ENCODE results near the gene TMBIM4. TPM values are rescaled to one million over a fixed set of nuclear protein-coding genes. Genes with fewer than 3 reads are reported as not detected.

The TMBIM4 gene
- total RNA-seq, 1 experiment from 2014 or later, result 18.4 TPM

DNA sequence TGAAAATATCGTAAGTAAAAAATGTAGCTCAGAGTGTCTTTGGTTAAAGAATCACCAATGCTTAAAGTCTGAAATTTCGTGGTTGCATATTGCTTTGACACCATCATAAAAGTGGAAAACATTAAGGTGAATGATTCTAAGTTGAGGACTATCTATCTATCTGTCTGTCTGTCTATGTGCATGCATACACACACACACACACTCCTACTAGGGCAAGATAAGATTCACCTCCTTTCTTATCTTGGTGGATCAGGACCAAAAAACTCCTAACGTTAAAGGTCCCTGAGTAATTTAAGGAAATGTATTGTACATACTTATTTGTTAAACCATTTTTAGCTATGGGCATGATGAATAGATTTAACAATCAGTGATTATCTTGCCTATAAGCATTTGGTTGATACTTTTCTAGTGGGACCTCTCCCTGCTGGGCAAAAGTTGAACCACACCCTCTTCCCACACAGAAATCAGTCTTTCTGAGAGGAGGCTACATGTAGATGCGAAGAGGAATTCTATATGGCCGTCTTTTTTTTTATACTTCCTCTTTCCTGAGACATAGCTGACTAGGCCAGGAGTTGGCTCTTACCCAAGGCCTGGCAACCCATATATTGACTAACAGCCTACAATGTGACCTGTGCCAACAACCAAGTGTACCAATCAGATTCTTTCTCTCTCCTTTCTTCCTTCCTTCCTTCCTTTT, 19.9 kb downstream of the TMBIM4 start:
- Histone ChIP-seq H3K18ac (ENCODE audit: insufficient read length, low read depth, low read length) (no peak overlapping the region), H3T11ph (ENCODE audit: low read length) (no peak overlapping the region), H3K79me2 (ENCODE audit: insufficient read depth, low read length) (no peaks in the 10 kb centered on the region), H2AFZ (ENCODE audit: low read length) (no peak overlapping the region), H3K79me1 (ENCODE audit: insufficient read depth, low read depth, low read length, poor library complexity, severe bottlenecking) (no peaks in the 10 kb centered on the region), H3K27me3 (ENCODE audit: insufficient read depth, low read length) (no peaks in the 10 kb centered on the region), H2BK12ac (ENCODE audit: insufficient read length, low read depth, low read length) (no peak overlapping the region), H3K9me3 (ENCODE audit: control insufficient read depth, low read depth, low read length) (no peaks in the 10 kb centered on the region), H2BK20ac (ENCODE audit: low read depth, low read length, poor library complexity, severe bottlenecking) (no peak overlapping the region), H4K5ac (ENCODE audit: insufficient read length, low read depth, low read length) (no peak overlapping the region), H2BK5ac (ENCODE audit: insufficient read length, low read length) (no peak overlapping the region), H3K9ac (ENCODE audit: extremely low read depth, insufficient read length, low read length) (no peak overlapping the region), H4K20me1 (ENCODE audit: control insufficient read depth, insufficient read depth, insufficient read length) (no peaks in the 10 kb centered on the region), H3K4ac (ENCODE audit: low read depth, low read length) (no peak overlapping the region), H2BK15ac (ENCODE audit: low read depth, low read length) (no peak overlapping the region), H3K4me1 (ENCODE audit: insufficient read depth, low read length) (no peaks in the 10 kb centered on the region), H3K14ac (ENCODE audit: insufficient read depth, low read length) (no peak overlapping the region), H4K91ac (ENCODE audit: insufficient read length, low read depth, low read length) (no peak overlapping the region), H2BK120ac (ENCODE audit: low read depth, low read length, poor library complexity, severe bottlenecking) (no peak overlapping the region), H3K23ac (ENCODE audit: insufficient read length, low read depth, low read length) (no peak overlapping the region), H4K8ac (replicated peaks; ENCODE audit: insufficient read length, low read depth, low read length) (no peak overlapping the region), H3K4me2 (ENCODE audit: insufficient read depth, insufficient read length, low read length) (no peak overlapping the region), H3K23me2 (ENCODE audit: insufficient read length, low read depth, low read length, poor library complexity, severe bottlenecking) (no peaks in the 10 kb centered on the region), H3K27ac (ENCODE audit: insufficient read length, low read depth, low read length) (no peak overlapping the region), H2AK5ac (ENCODE audit: insufficient read length, low read length) (no peak overlapping the region), H3K56ac (ENCODE audit: insufficient read length, low read depth, low read length) (no peak overlapping the region)
- H3K27ac Mint-ChIP-seq, result no peak overlapping the region
- no CpG with 5 or more reads among the region's 5 CpGs for WGBS (ENCODE audit: extremely low coverage, insufficient read length, low lambda C conversion rate)
- peak; percentile 48 for TF ChIP-seq CTCF (conservative IDR thresholded peaks at IDR 0.05)
- H3K4me1 Mint-ChIP-seq, result peaks cover 3% of the 10 kb centered on the region in 2 experiments
- DNase-seq, result no peak
- H3K27me3 Mint-ChIP-seq (ENCODE audit: low read depth), result no peaks in the 10 kb centered on the region
- no peaks in the 10 kb centered on the region for H3K9me3 Mint-ChIP-seq
- H3K36me3 Mint-ChIP-seq (ENCODE audit: insufficient read depth in 1 of 3, low read depth in 3 of 3), result peaks cover 0 to 1% (median 0%) of the 10 kb centered on the region in 3 experiments; a peak in 3 of 7 replicates
- H3K4me3 Mint-ChIP-seq, result no peak overlapping the region
